Smooth muscle cell (in vitro differentiated cells): Measurements from ENCODE around the gene TTLL4. TPM values are rescaled to one million over a fixed set of nuclear protein-coding genes. Genes with fewer than 3 reads are reported as not detected.

Experiments used
- DNase-seq: peaks from one replicate; lab custom pipeline; 2025; ENCODE audit not compliant: unreplicated experiment; lab: John Stamatoyannopoulos, UW
- H2AFZ ChIP-seq: fragments of 200-600 bp; sonication (generic); 2 replicates; pipeline ENCODE4 v1.6.0; 2016; ENCODE audit warnings: antibody characterized with exemption, low read depth, mild to moderate bottlenecking
- H3F3A ChIP-seq: fragments of 200-600 bp; sonication (generic); 2 replicates; pipeline ENCODE4 v1.6.0; 2017; ENCODE audit warnings: antibody characterized with exemption, low read depth
- H3K27ac ChIP-seq: fragments of 200-600 bp; sonication (generic); 2 replicates; pipeline ENCODE4 v1.5.1; 2016; ENCODE audit warnings: low read depth, mild to moderate bottlenecking
- H3K27me3 ChIP-seq: fragments of 200-600 bp; sonication (generic); 2 replicates; pipeline ENCODE4 v1.6.1; 2016; ENCODE audit warnings: low read depth, mild to moderate bottlenecking
- H3K36me3 ChIP-seq: fragments of 200-600 bp; sonication (generic); 2 replicates; pipeline ENCODE4 v1.5.1; 2016; ENCODE audit warnings: low read depth
- H3K4me1 ChIP-seq: fragments of 200-600 bp; sonication (generic); 2 replicates; pipeline ENCODE4 v1.5.1; 2016; ENCODE audit warnings: low read depth
- H3K4me2 ChIP-seq: fragments of 200-600 bp; sonication (generic); 2 replicates; pipeline ENCODE4 v1.6.0; 2016; ENCODE audit warnings: mild to moderate bottlenecking
- H3K4me3 ChIP-seq: fragments of 200-600 bp; sonication (generic); 2 replicates; pipeline ENCODE4 v1.5.1; 2016; ENCODE audit warnings: mild to moderate bottlenecking
- H3K79me2 ChIP-seq: fragments of 200-600 bp; sonication (generic); 2 replicates; pipeline ENCODE4 v1.6.0; 2016; ENCODE audit warnings: low read depth, mild to moderate bottlenecking
- H3K9ac ChIP-seq: fragments of 200-600 bp; sonication (generic); 2 replicates; pipeline ENCODE4 v1.6.0; 2016; ENCODE audit warnings: low read depth
- H3K9me3 ChIP-seq: fragments of 200-600 bp; sonication (generic); replicated peaks from 2 replicates; pipeline ENCODE4 v1.5.1; 2016; ENCODE audit warnings: low read depth
- H4K20me1 ChIP-seq: fragments of 200-600 bp; sonication (generic); 2 replicates; pipeline ENCODE4 v1.6.0; 2016; ENCODE audit warnings: low read depth
- CTCF ChIP-seq: fragments of 200-600 bp; sonication (generic); IDR thresholded peaks from 2 replicates; pipeline ENCODE4 v1.5.1; 2017; ENCODE audit warnings: borderline replicate concordance, mild to moderate bottlenecking, antibody characterized with exemption; ENCODE audit not compliant: insufficient read depth, poor library complexity, severe bottlenecking
- WGBS: methylation state at CpG from one replicate; pipeline ENCODE4 v1.1.7; 2016; ENCODE audit warnings: low lambda C conversion rate; 5-methylcytosine and 5-hydroxymethylcytosine counted together
- polyA plus RNA-seq: library from polyadenylated mRNA; unstranded; fragments of >200 nt; fragmentation: Nextera tagmentation; extraction: Ambion mirVana; gene quantifications from 2 replicates; pipeline ENCODE4 v1.2.1, GENCODE V29; 2016
- total RNA-seq: library from RNA; depleted of rRNA; stranded (reverse); fragments of >200 nt; gene quantifications from 2 replicates; pipeline ENCODE4 v1.2.3, GENCODE V29; 2014

Gene TTLL4
- total and polyA plus RNA-seq, 2 experiments from 2014 or later = 21.5 to 22.5 TPM

- WGBS = 97% methylated on average over 8 of the region's 8 CpGs
- H3K27ac ChIP-seq = no peak overlapping the region
- H3K4me1 ChIP-seq = no peaks in the 10 kb centered on the region
- no peaks in the 10 kb centered on the region for H3K9me3 ChIP-seq
- TF ChIP-seq CTCF = no peak
- H3K9ac ChIP-seq = no peak overlapping the region
- no peaks in the 10 kb centered on the region for H3K79me2 ChIP-seq
- no peaks in the 10 kb centered on the region for H4K20me1 ChIP-seq
- no peak for DNase-seq
- H3F3A ChIP-seq = no peaks in the 10 kb centered on the region
- peaks cover 20% of the 10 kb centered on the region for H3K36me3 ChIP-seq
- no peak overlapping the region for H3K4me3 ChIP-seq
- no peak overlapping the region for H2AFZ ChIP-seq
- H3K27me3 ChIP-seq = no peaks in the 10 kb centered on the region
- no peak overlapping the region for H3K4me2 ChIP-seq
These were observed 38.3 kb downstream of the TTLL4 start for GRCh38 chr2:218748741-218749441.

- no peaks in the 10 kb centered on the region for H3F3A ChIP-seq
- DNase-seq = no peak
- no peaks in the 10 kb centered on the region for H3K4me1 ChIP-seq
- no peaks in the 10 kb centered on the region for H3K27me3 ChIP-seq
- WGBS = 97% methylated on average over 3 of the region's 3 CpGs
- H3K79me2 ChIP-seq = no peaks in the 10 kb centered on the region
- no peak for TF ChIP-seq CTCF
- no peak overlapping the region for H3K9ac ChIP-seq
- H3K27ac ChIP-seq = no peak overlapping the region
- H2AFZ ChIP-seq = no peak overlapping the region
- H3K4me3 ChIP-seq = no peak overlapping the region
- H3K9me3 ChIP-seq = no peaks in the 10 kb centered on the region
- H3K36me3 ChIP-seq = peaks cover 13% of the 10 kb centered on the region
- no peaks in the 10 kb centered on the region for H4K20me1 ChIP-seq
- no peak overlapping the region for H3K4me2 ChIP-seq
These were observed 43.6 kb downstream of the TTLL4 start for GRCh38 chr2:218754201-218754600.

- Histone ChIP-seq H3K4me2 (no peak overlapping the region), H3K4me3 (no peak overlapping the region), H4K20me1 (no peaks in the 10 kb centered on the region), H3K36me3 (peaks cover 8% of the 10 kb centered on the region), H3K9ac (no peak overlapping the region), H2AFZ (no peak overlapping the region), H3K4me1 (no peaks in the 10 kb centered on the region), H3K9me3 (no peaks in the 10 kb centered on the region), H3F3A (no peaks in the 10 kb centered on the region), H3K79me2 (no peaks in the 10 kb centered on the region), H3K27ac (no peak overlapping the region), H3K27me3 (no peaks in the 10 kb centered on the region)
- no peak for TF ChIP-seq CTCF
- WGBS = 98% methylated on average over 7 of the region's 7 CpGs
- DNase-seq = no peak
These were observed 44.1 kb downstream of the TTLL4 start for GRCh38 chr2:218754781-218755180.

GRCh38 chr2:218755198-218755566 lies 44.5 kb downstream of the TTLL4 start:
- H3K27me3 ChIP-seq = no peaks in the 10 kb centered on the region
- no peaks in the 10 kb centered on the region for H3K79me2 ChIP-seq
- no peak for TF ChIP-seq CTCF
- no peaks in the 10 kb centered on the region for H3K4me1 ChIP-seq
- no peak overlapping the region for H2AFZ ChIP-seq
- H3K27ac ChIP-seq = no peak overlapping the region
- WGBS = 100% methylated on average over 3 of the region's 3 CpGs
- H3K9me3 ChIP-seq = no peaks in the 10 kb centered on the region
- no peak for DNase-seq
- no peak overlapping the region for H3K4me3 ChIP-seq
- H4K20me1 ChIP-seq = no peaks in the 10 kb centered on the region
- H3K36me3 ChIP-seq = peaks cover 8% of the 10 kb centered on the region
- no peaks in the 10 kb centered on the region for H3F3A ChIP-seq
- H3K9ac ChIP-seq = no peak overlapping the region
- H3K4me2 ChIP-seq = no peak overlapping the region
